PC-3 (cell line): ENCODE data around the gene FOXRED1. TPM values are rescaled to one million over a fixed set of nuclear protein-coding genes. Genes with fewer than 3 reads are reported as not detected.
A peak's percentile ranks its signal among the peaks of the same experiment; 100 is the strongest.

ENCODE experiments used
- ATAC-seq: fragments of 200-7000 bp; cut with Tn5 transposase; 2 replicates; pipeline ENCODE4 v1.9.1; 2020; ENCODE audit warnings: mild to moderate bottlenecking, moderate library complexity
- BruUV-seq: library from RNA; stranded (reverse); fragments of 400-500 nt; replicated peaks from 2 replicates; lab custom pipeline; 2021; lab: Mats Ljungman, UMichigan
- CTCF ChIA-PET: fragments of 300-600 bp; sonication (Branson Sonifier 250); formaldehyde crosslinking; loops from one replicate; lab custom pipeline; 2022; ENCODE audit warnings: antibody characterized with exemption; lab: Charles Lee
- POLR2A ChIA-PET: fragments of 300-600 bp; sonication (Branson Sonifier 250); formaldehyde crosslinking; loops from one replicate; lab custom pipeline; 2022; ENCODE audit warnings: antibody characterized with exemption; ENCODE audit not compliant: unreplicated experiment; lab: Charles Lee
- DNase-seq: peaks from one replicate; pipeline ENCODE4 v3.0.0-alpha.2; 2015
- H2AFZ ChIP-seq: fragments of 300-600 bp; sonication (generic); 2 replicates; pipeline ENCODE4 v1.6.0; 2016; ENCODE audit warnings: antibody characterized with exemption, low read length
- H3F3A ChIP-seq: fragments of 300-600 bp; sonication (generic); one replicate; pipeline ENCODE4 v1.6.0; 2017; ENCODE audit warnings: antibody characterized with exemption, low read length, control low read depth, mild to moderate bottlenecking; ENCODE audit not compliant: unreplicated experiment
- H3K27ac ChIP-seq: fragments of 300-600 bp; sonication (generic); 2 replicates; pipeline ENCODE4 v1.5.1; 2016; ENCODE audit warnings: mild to moderate bottlenecking, low read length
- H3K27me3 ChIP-seq: fragments of 300-600 bp; sonication (generic); 2 replicates; pipeline ENCODE4 v1.6.1; 2016; ENCODE audit warnings: low read length, mixed read lengths
- H3K36me3 ChIP-seq: fragments of 300-600 bp; sonication (generic); 2 replicates; pipeline ENCODE4 v1.6.1; 2016; ENCODE audit warnings: low read depth, mixed run types, low read length, mixed read lengths
- H3K4me1 ChIP-seq: fragments of 300-600 bp; sonication (generic); 2 replicates; pipeline ENCODE4 v1.5.1; 2016; ENCODE audit warnings: low read length; ENCODE audit not compliant: insufficient read depth
- H3K4me2 ChIP-seq: fragments of 300-600 bp; sonication (generic); 2 replicates; pipeline ENCODE4 v1.6.0; 2016; ENCODE audit warnings: low read length
- H3K4me3 ChIP-seq: fragments of 300-600 bp; sonication (generic); 2 replicates; pipeline ENCODE4 v1.5.1; 2016; ENCODE audit warnings: mild to moderate bottlenecking, low read length, mixed read lengths
- H3K79me2 ChIP-seq: fragments of 300-600 bp; sonication (generic); 2 replicates; pipeline ENCODE4 v1.6.1; 2017; ENCODE audit warnings: low read length, mixed read lengths
- H3K9ac ChIP-seq: fragments of 300-600 bp; sonication (generic); 2 replicates; pipeline ENCODE4 v1.6.0; 2016; ENCODE audit warnings: mild to moderate bottlenecking, low read length
- H3K9me2 ChIP-seq: fragments of 300-600 bp; sonication (generic); replicated peaks from 2 replicates; pipeline ENCODE4 v1.6.1; 2016; ENCODE audit warnings: mixed run types, low read length, mixed read lengths
- H3K9me3 ChIP-seq: fragments of 300-600 bp; sonication (generic); 2 replicates; pipeline ENCODE4 v1.6.1; 2016; ENCODE audit warnings: low read length, mixed read lengths
- H4K20me1 ChIP-seq: fragments of 300-600 bp; sonication (generic); 2 replicates; pipeline ENCODE4 v1.6.1; 2016; ENCODE audit warnings: low read length, mixed read lengths
- EZH2 ChIP-seq: fragments of 300-600 bp; sonication (generic); IDR thresholded peaks from one replicate; pipeline ENCODE4 v1.6.1; 2017; ENCODE audit warnings: antibody characterized with exemption, mild to moderate bottlenecking, low read length; ENCODE audit not compliant: unreplicated experiment
- EZH2phosphoT487 ChIP-seq: fragments of 300-600 bp; sonication (generic); IDR thresholded peaks from 2 replicates; pipeline ENCODE4 v1.6.1; 2018; ENCODE audit warnings: mild to moderate bottlenecking, antibody characterized with exemption, low read length, borderline replicate concordance
- intact Hi-C: fragments of 100-400 bp; cut with micrococcal nuclease; formaldehyde crosslinking; loops from 2 replicates; pipeline ENCODE4 v1.9.0; 2023
- total RNA-seq: library from RNA; depleted of rRNA; stranded (reverse); fragments of >200 nt; gene quantifications from 2 replicates; pipeline ENCODE4 v1.2.3, GENCODE V29; 2014
- TF ChIP-seq, protein P1 (sequence below): fragments of 300-600 bp; sonication (generic); conservative IDR thresholded peaks from 2 replicates; pipeline ENCODE4 v1.5.1; 2017; ENCODE audit warnings: antibody characterized with exemption, low read depth, mild to moderate bottlenecking, low read length

Gene FOXRED1
- total RNA-seq, 1 experiment from 2014 or later, result 55.6 TPM

- Histone ChIP-seq H4K20me1 (no peaks in the 10 kb centered on the region), H3K4me2 (peak within 1 kb of the TSS; percentile 95), H3K4me3 (peak within 1 kb of the TSS; percentile 82), H3K9me2 (no peaks in the 10 kb centered on the region), H3F3A (no peaks in the 10 kb centered on the region), H3K27ac (peak within 1 kb of the TSS; percentile 84), H3K36me3 (peaks cover 7% of the 10 kb centered on the region; the same call in 1 of the 2 replicates), H3K9ac (peak within 1 kb of the TSS; percentile 78), H3K9me3 (no peaks in the 10 kb centered on the region), H3K27me3 (no peaks in the 10 kb centered on the region), H3K79me2 (peaks cover 27% of the 10 kb centered on the region), H3K4me1 (peaks cover 30% of the 10 kb centered on the region; the same call in 1 of the 2 replicates), H2AFZ (peak within 1 kb of the TSS; percentile 89)
- no TSS peak for BruUV-seq
- CTCF ChIA-PET, result interaction anchor here (0.5 to 0.7 kb wide), 2 partner anchors 149 to 222 kb away, joined by 3 read pairs; no protein-coding TSS in a partner anchor
- intact Hi-C loops, result loop anchor here (2.0 kb wide), 1 partner anchor 72 kb away; the partner anchor contains the start of genes FAM118B and RPUSD4
- TF ChIP-seq EZH2 (no peak), EZH2phosphoT487 (no peak)
- TF ChIP-seq, protein P1, sequence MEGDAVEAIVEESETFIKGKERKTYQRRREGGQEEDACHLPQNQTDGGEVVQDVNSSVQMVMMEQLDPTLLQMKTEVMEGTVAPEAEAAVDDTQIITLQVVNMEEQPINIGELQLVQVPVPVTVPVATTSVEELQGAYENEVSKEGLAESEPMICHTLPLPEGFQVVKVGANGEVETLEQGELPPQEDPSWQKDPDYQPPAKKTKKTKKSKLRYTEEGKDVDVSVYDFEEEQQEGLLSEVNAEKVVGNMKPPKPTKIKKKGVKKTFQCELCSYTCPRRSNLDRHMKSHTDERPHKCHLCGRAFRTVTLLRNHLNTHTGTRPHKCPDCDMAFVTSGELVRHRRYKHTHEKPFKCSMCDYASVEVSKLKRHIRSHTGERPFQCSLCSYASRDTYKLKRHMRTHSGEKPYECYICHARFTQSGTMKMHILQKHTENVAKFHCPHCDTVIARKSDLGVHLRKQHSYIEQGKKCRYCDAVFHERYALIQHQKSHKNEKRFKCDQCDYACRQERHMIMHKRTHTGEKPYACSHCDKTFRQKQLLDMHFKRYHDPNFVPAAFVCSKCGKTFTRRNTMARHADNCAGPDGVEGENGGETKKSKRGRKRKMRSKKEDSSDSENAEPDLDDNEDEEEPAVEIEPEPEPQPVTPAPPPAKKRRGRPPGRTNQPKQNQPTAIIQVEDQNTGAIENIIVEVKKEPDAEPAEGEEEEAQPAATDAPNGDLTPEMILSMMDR, result no peak
- peak; percentile 74 for ATAC-seq
- peak; percentile 59 for DNase-seq
- POLR2A ChIA-PET, result interaction anchor here (0.6 kb wide), 2 partner anchors 31 to 149 kb away, joined by 6 read pairs; no protein-coding TSS in a partner anchor
These were observed 14.0 kb downstream of the FOXRED1 start, which contains the start of gene TIRAP for GRCh38 chr11:126282736-126283591. Gene TIRAP (plus strand): TSS chr11:126283093. CDS start chr11:126290895, 7,802 bp downstream.

DNA sequence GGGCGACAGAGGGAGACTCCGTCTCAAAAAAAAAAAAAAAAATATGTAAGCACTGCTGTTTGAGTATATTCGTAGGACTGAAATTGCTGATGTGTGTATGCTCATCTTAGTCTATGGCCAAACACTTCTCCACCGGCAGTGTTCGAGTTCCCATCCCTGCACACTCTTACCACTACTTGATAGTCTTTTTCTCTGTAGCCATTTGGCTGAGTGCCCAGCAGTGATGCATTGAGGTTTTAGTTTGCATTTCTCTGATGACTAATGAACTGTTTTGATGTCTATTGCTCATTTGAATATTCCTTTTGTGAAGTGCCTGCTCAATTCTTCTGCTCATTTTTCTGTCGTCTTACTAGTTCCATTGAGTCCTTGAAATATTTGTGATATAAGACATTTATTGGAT, 15.9 kb downstream of the FOXRED1 start:
- no peaks in the 10 kb centered on the region for H3K36me3 ChIP-seq
- peak overlapping the region; percentile 95 for H3K4me2 ChIP-seq
- H2AFZ ChIP-seq, result no peak overlapping the region
- peak overlapping the region; percentile 82; the same call in 1 of the 2 replicates for H3K4me3 ChIP-seq
- no peaks in the 10 kb centered on the region for H3K9me2 ChIP-seq
- no peaks in the 10 kb centered on the region for H3K27me3 ChIP-seq
- no peak overlapping the region for H3K9ac ChIP-seq
- CTCF ChIA-PET, result no interaction called here
- H3K27ac ChIP-seq, result no peak overlapping the region
- no TSS peak for BruUV-seq
- POLR2A ChIA-PET, result no interaction called here
- H3K79me2 ChIP-seq, result peaks cover 27% of the 10 kb centered on the region
- peak; percentile 99 for DNase-seq
- H3F3A ChIP-seq, result no peaks in the 10 kb centered on the region
- intact Hi-C loops, result no loop called here
- H3K9me3 ChIP-seq, result no peaks in the 10 kb centered on the region
- ATAC-seq, result peak; percentile 39
- TF ChIP-seq EZH2phosphoT487 (no peak), EZH2 (no peak)
- TF ChIP-seq, protein P1, result no peak
- H3K4me1 ChIP-seq, result peaks cover 30% of the 10 kb centered on the region; the same call in 1 of the 2 replicates
- H4K20me1 ChIP-seq, result no peaks in the 10 kb centered on the region
